Muscle layer of colon (tissue), 2 donors: Measurements from ENCODE around the gene RPS6KA3.

Experiments
- H3K27ac ChIP-seq: one replicate; pipeline ENCODE4 v1.7.0; 2013; ENCODE audit warnings: low read depth, mild to moderate bottlenecking, low read length, moderate library complexity
- H3K27me3 ChIP-seq, 2 donors: one replicate each; pipeline ENCODE4 v1.7.0; 2013; ENCODE audit warnings: low read length in 2 of 2, mild to moderate bottlenecking in 2 of 2; ENCODE audit not compliant: insufficient read depth in 2 of 2, control insufficient read depth in 1 of 2
- H3K36me3 ChIP-seq: one replicate; pipeline ENCODE4 v1.7.0; 2013; ENCODE audit warnings: mild to moderate bottlenecking, low read length; ENCODE audit not compliant: insufficient read depth
- H3K4me1 ChIP-seq: one replicate; pipeline ENCODE4 v1.7.0; 2013; ENCODE audit warnings: mild to moderate bottlenecking, low read length; ENCODE audit not compliant: insufficient read depth
- H3K4me3 ChIP-seq, 2 donors: one replicate each; pipeline ENCODE4 v1.7.0; 2013; ENCODE audit warnings: low read length in 2 of 2, low read depth in 1 of 2, mild to moderate bottlenecking in 1 of 2, moderate library complexity in 1 of 2
- H3K9ac ChIP-seq: one replicate; pipeline ENCODE4 v1.7.0; 2013; ENCODE audit warnings: low read length
- H3K9me3 ChIP-seq: one replicate; pipeline ENCODE4 v1.7.0; 2013; ENCODE audit warnings: mild to moderate bottlenecking, low read length
- donor health status: abdominal sarcoma.
- donor health status: Adenocarcinoma of cecum.

RPS6KA3 gene

DNA sequence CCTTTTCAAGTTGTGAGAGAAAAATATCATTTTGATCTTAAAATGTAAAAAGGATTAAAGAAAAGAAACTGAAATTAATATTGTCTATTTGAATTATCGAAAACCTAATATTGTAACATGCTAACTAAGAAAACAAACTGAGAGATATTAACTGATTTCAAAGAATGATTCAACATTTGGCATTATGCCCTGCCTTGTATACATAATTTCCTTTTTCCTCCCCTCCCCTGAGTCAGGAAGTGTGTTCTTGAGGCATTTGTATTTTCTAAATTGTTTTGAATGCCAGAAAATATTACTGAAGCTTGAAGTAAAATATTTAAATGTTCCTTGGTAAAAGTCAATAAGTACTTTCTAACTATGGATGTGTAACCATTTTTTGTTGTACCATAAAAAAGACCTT, 49.4 kb downstream of the RPS6KA3 start:
- Histone ChIP-seq H3K36me3 (no peaks in the 10 kb centered on the region), H3K4me3 (no peak overlapping the region), H3K9me3 (no peaks in the 10 kb centered on the region), H3K4me1 (no peaks in the 10 kb centered on the region), H3K27ac (no peak overlapping the region), H3K9ac (no peak overlapping the region), H3K27me3 (no peaks in the 10 kb centered on the region)

GRCh38 chrX:20215565-20215964, 51.1 kb downstream of the RPS6KA3 start:
- Histone ChIP-seq H3K4me3 (no peak overlapping the region), H3K4me1 (no peaks in the 10 kb centered on the region), H3K9ac (no peak overlapping the region), H3K36me3 (no peaks in the 10 kb centered on the region), H3K27me3 (no peaks in the 10 kb centered on the region), H3K27ac (no peak overlapping the region), H3K9me3 (no peaks in the 10 kb centered on the region)

DNA sequence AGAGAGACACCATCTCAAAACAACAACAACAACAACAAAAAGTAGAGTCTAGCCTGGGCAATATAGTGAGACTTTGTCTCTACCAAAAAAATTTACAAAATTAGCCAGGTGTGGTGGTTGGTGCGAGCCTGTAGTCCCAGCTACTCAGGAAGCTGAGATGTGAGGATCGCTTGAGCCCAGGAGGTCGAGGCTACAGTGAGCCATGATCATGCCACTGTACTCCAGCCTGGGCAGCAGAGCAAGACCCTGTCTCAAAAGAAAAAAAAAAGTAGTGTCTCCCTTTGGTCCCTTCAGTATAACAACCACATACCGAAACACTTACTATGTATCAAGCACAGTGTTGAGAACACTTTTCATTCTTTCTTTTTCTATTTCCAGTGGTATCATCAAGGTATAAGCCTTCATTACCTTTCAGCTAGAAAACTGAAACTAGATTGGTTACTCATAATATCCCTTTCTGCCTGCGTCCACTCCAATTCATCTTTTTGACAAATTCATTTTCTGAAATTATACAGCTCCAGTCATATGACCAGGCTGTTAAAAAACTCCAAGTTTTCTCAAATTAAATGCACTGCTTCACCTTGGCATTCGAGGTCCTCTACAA, 54.1 kb downstream of the RPS6KA3 start:
- Histone ChIP-seq H3K4me1 (no peaks in the 10 kb centered on the region), H3K27ac (no peak overlapping the region), H3K9ac (no peak overlapping the region), H3K9me3 (no peaks in the 10 kb centered on the region), H3K27me3 (no peaks in the 10 kb centered on the region), H3K4me3 (no peak overlapping the region), H3K36me3 (no peaks in the 10 kb centered on the region)

DNA sequence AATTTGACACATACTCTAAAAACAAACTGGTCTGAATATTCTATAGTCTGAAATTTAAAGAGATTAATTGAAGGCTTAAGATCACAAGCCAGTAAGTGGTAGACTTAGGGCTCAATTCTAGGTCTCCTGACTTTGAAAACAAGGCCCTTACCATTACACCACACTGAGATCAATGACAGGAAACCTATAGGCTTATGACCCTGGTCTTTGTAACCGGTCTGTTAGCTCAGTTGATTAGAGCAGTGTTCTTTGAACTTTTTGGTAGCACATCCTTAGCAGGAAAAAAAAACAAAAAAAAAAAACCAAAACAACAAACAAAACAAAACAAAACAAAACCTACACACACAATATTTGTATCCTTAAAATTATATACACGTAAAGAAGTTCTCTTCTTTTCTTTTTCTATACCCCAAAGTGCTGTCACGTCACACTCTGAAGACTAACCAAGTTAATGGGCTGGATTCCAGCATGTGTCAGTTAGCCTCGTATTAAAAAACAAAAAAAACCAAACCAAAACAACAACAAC, 55.4 kb downstream of the RPS6KA3 start:
- Histone ChIP-seq H3K27me3 (no peaks in the 10 kb centered on the region), H3K9ac (no peak overlapping the region)

DNA sequence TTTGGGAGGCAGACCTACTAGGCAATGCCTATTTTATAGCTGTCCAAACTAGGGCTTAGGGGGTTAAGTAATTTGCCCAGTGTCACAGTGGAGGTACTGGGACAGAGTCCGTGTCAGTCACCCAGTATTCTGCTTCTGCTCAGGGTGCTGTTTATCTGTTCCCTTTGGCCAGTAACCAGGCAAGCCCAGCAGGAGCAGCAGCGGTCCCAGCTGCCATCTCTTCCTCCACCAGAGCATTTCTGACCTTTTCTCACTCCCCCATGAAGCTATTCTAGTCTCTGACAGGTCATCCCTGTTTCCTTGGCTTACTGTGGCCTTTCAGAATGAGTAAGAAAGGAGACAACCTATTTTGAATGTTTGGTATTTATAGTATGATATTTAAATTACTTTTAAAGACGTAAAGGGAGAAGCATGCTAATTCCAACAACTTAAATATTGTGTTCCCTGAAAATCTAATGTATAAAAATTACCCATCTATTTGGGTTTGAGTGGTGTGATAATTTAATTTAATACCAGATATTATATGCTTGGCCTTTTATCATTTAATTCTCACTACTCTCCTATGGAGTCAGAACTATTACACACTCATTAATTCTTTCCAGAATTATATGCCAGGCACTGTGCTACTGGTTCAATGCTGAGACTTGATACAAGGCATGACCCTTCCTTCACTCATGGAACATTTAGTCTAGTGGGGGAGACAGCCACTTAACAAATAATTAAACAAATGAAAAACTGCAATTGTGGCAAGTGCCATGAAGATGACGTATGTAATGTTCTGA, 60.6 kb downstream of the RPS6KA3 start:
- Histone ChIP-seq H3K27ac (no peak overlapping the region), H3K4me1 (no peaks in the 10 kb centered on the region), H3K27me3 (no peaks in the 10 kb centered on the region), H3K4me3 (no peak overlapping the region), H3K9ac (no peak overlapping the region), H3K9me3 (no peaks in the 10 kb centered on the region), H3K36me3 (no peaks in the 10 kb centered on the region)

More for the DNA sequence above, 55.4 kb downstream of the RPS6KA3 start:
- Histone ChIP-seq H3K27ac (no peak overlapping the region), H3K36me3 (no peaks in the 10 kb centered on the region), H3K4me1 (no peaks in the 10 kb centered on the region), H3K9me3 (no peaks in the 10 kb centered on the region), H3K4me3 (no peak overlapping the region)

GRCh38 chrX:20204351-20204750, 62.4 kb downstream of the RPS6KA3 start:
- H3K9ac ChIP-seq, result no peak overlapping the region
- no peaks in the 10 kb centered on the region for H3K4me1 ChIP-seq
- no peak overlapping the region for H3K4me3 ChIP-seq
- no peak overlapping the region for H3K27ac ChIP-seq
- H3K27me3 ChIP-seq, result no peaks in the 10 kb centered on the region
- no peaks in the 10 kb centered on the region for H3K36me3 ChIP-seq
- H3K9me3 ChIP-seq, result no peaks in the 10 kb centered on the region

DNA sequence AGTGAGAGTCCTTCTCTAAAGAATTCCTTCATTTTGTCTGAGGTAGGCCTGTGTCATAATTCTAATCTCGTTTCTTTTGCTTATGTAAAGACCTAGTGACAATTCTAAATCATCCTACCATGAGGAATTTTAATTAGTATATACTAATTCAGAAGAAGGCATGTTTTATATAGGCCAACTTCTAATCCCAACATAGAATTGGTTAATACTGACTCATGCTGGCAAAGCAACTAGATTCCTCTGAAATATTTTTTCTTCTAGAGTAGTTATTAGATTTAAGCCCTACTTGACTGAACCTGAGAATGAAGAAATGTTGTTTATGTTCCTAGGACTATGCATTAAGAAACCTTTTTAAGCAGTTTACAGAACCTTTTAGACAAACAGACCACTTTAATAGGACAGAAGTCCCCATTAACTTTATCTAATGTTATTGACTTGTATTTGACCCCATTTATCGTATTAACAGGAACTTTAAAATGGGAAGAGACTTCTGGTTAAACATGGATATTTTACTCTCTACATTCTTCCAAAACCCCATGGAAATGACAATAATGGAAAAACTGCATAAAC, 69.0 kb downstream of the RPS6KA3 start:
- H3K9me3 ChIP-seq, result no peaks in the 10 kb centered on the region
- H3K27me3 ChIP-seq, result no peaks in the 10 kb centered on the region
- H3K4me1 ChIP-seq, result no peaks in the 10 kb centered on the region
- no peak overlapping the region for H3K4me3 ChIP-seq
- H3K9ac ChIP-seq, result no peak overlapping the region
- no peak overlapping the region for H3K27ac ChIP-seq
- no peaks in the 10 kb centered on the region for H3K36me3 ChIP-seq

- Histone ChIP-seq H3K4me3 (no peak overlapping the region), H3K27me3 (peaks cover 0 to 3% of the 10 kb centered on the region in 2 donors), H3K9ac (no peak overlapping the region), H3K9me3 (no peaks in the 10 kb centered on the region), H3K36me3 (no peaks in the 10 kb centered on the region), H3K4me1 (no peaks in the 10 kb centered on the region), H3K27ac (no peak overlapping the region)
Observed at GRCh38 chrX:20189171-20189570, 77.5 kb downstream of the RPS6KA3 start.

DNA sequence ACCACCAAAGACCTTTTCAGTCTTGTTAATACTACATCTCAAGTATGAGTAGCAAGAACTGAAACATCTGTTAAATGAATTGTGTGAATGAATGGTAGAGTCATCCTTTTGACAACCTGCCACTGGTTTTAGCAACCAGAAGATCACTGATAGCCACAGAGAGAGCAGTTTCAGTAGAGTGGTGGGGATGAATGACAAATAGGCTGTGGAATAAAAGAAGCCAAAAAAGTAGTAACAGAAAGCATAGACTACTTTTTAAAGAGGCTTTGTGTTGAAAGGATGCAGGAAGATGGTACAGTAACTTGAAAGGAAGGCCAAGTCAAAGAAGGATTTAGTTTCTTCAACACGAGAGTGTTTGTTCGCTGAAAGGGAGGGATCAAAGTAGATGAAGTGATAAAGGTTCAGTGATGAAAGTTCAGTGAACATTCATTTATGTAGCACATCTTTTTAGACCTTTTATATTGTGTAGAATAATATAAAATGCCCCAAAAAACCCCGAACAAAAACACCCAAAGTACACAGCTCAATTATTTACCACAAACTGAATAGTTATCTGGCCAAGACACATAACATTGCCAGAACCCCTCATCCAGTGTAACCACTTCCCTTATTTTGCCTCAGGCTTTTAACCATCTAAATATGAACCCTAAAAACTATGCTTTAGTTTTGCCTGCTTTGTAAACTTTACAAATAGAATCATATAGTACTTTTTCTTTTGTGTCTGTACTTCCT, 84.9 kb downstream of the RPS6KA3 start:
- Histone ChIP-seq H3K27me3 (no peaks in the 10 kb centered on the region), H3K27ac (no peak overlapping the region), H3K36me3 (no peaks in the 10 kb centered on the region), H3K9ac (no peak overlapping the region), H3K4me1 (no peaks in the 10 kb centered on the region), H3K9me3 (no peaks in the 10 kb centered on the region), H3K4me3 (no peak overlapping the region)

- Histone ChIP-seq H3K9me3 (no peaks in the 10 kb centered on the region), H3K4me1 (no peaks in the 10 kb centered on the region), H3K36me3 (peaks cover 8% of the 10 kb centered on the region), H3K4me3 (no peak overlapping the region), H3K27me3 (no peaks in the 10 kb centered on the region), H3K27ac (no peak overlapping the region), H3K9ac (no peak overlapping the region)
Observed at GRCh38 chrX:20177093-20177492, 89.6 kb downstream of the RPS6KA3 start.

- Histone ChIP-seq H3K27me3 (no peaks in the 10 kb centered on the region), H3K4me1 (no peaks in the 10 kb centered on the region), H3K36me3 (peaks cover 16% of the 10 kb centered on the region)
Observed at GRCh38 chrX:20173856-20174255, 92.9 kb downstream of the RPS6KA3 start.

More at GRCh38 chrX:20173856-20174255, 92.9 kb downstream of the RPS6KA3 start:
- no peak overlapping the region for H3K27ac ChIP-seq
- no peak overlapping the region for H3K9ac ChIP-seq
- H3K4me3 ChIP-seq, result no peak overlapping the region
- H3K9me3 ChIP-seq, result no peaks in the 10 kb centered on the region
